ENCODE results near the gene TACC3.

TACC3 gene

GRCh38 chr4:1766106-1767060 is 45.1 kb downstream of the TACC3 start:
- Mint-ChIP-seq H3K27me3 (peaks cover 69% of the 10 kb centered on the region), H3K9me3 (no peaks in the 10 kb centered on the region), H3K27ac (no peak overlapping the region), H3K4me1 (peaks cover 28% of the 10 kb centered on the region), H3K4me3 (no peak overlapping the region), H3K36me3 (no peaks in the 10 kb centered on the region)
- ATAC-seq = no peak

DNA sequence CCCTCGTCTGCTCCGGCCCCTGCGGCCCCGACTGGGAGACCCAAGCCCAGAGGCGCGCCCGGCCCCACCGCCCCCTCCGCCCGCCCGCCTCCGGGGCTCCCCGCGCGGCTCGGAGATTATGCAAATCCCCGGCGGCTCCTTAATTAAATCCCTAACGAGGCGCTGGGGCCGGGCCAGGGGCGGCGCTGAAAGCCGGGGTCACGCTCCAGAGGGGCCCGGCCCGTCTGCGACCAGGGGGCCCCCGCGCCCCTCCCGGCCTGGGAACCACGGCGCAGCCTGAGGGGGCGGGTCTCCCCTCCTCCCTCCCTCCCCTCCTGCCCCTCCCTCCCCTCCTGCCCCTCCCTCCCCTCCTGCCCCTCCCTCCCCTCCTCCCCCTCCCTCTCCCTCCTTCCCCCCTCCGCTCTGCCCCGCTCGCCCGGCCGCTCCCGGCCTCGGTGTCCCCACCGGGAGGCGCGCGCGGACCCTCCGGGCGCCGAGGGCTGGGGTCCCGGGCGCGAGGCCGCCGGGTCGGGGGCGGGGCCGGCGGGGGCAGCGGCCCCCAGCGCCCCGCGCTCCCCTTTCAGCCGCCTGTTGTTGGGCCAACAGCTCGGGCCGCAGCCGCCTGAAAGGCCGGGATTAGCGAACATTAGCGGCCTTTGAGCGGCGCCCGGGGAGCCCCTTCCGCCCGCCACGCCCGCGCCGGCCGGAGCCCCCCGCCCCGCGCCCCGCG is 45.9 kb downstream of the TACC3 start:
- ATAC-seq = peak; percentile 34
- no peak overlapping the region for H3K27ac Mint-ChIP-seq
- H3K27me3 Mint-ChIP-seq = peaks cover 69% of the 10 kb centered on the region
- H3K4me3 Mint-ChIP-seq = no peak overlapping the region
- H3K36me3 Mint-ChIP-seq = no peaks in the 10 kb centered on the region
- peaks cover 33% of the 10 kb centered on the region for H3K4me1 Mint-ChIP-seq
- no peaks in the 10 kb centered on the region for H3K9me3 Mint-ChIP-seq

DNA sequence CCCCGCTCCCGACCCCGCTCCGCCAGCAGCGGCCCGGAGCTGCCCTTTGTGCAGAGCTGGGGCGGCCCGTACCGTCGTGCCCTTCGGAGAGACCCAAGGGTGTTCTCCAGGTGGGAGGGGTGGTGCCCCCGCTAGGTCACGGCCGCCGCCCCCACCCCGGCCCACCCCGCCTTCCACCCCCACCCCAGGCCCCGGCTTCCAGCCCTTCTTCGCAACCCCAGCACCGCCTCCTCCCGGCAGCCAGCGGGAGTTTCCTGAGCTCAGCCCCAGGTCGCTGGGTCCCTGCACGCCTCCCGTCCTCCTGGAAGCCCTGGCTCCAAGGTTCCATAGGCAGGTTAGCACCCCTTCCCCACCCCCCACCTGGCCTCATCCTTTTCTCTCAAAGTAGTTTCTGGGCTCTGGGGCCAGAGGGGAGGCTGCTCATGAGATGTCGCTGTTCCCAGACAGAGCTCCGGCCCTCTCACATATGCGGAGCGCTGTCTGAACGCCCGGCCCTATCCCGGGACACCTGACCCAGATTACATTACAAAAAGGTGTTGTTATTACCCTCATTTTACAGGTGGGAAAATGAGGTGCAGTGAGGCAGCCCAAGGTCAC is 46.5 kb downstream of the TACC3 start:
- peak overlapping the region; percentile 78 for H3K4me3 Mint-ChIP-seq
- no peaks in the 10 kb centered on the region for H3K9me3 Mint-ChIP-seq
- H3K36me3 Mint-ChIP-seq = no peaks in the 10 kb centered on the region
- peak overlapping the region; percentile 20 for H3K27ac Mint-ChIP-seq
- H3K4me1 Mint-ChIP-seq = peaks cover 33% of the 10 kb centered on the region
- peak; percentile 44 for ATAC-seq
- peaks cover 69% of the 10 kb centered on the region for H3K27me3 Mint-ChIP-seq

- Mint-ChIP-seq H3K9me3 (no peaks in the 10 kb centered on the region), H3K27ac (peak overlapping the region; percentile 20), H3K36me3 (no peaks in the 10 kb centered on the region), H3K4me3 (peak overlapping the region; percentile 80), H3K27me3 (peaks cover 72% of the 10 kb centered on the region), H3K4me1 (peaks cover 33% of the 10 kb centered on the region)
- no peak for ATAC-seq
These were observed 47.2 kb downstream of the TACC3 start for GRCh38 chr4:1768367-1769034.

DNA sequence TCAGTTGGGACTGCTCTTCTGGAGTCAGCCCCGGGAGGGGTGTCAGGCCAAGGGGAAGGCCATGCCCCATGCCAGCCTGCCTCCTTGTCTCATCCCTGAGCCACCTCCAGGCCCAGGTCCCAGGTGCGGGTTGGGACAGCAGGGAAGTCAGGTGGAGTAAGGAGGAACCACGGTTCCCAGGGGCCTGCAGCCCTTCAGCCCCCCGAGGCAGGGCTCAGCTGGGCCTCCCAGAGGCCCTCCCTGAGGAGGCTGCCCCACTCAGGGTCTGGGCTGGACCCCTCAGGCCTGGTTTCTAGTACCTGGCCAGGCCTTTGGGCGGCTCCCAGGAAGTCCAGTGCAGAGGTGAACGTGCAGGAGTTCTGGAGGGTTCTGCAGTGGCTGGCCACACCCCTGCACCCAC is 48.4 kb downstream of the TACC3 start:
- Mint-ChIP-seq H3K4me3 (no peak overlapping the region), H3K9me3 (no peaks in the 10 kb centered on the region), H3K27me3 (peaks cover 74% of the 10 kb centered on the region), H3K4me1 (peaks cover 33% of the 10 kb centered on the region), H3K27ac (no peak overlapping the region), H3K36me3 (no peaks in the 10 kb centered on the region)
- no peak for ATAC-seq

DNA sequence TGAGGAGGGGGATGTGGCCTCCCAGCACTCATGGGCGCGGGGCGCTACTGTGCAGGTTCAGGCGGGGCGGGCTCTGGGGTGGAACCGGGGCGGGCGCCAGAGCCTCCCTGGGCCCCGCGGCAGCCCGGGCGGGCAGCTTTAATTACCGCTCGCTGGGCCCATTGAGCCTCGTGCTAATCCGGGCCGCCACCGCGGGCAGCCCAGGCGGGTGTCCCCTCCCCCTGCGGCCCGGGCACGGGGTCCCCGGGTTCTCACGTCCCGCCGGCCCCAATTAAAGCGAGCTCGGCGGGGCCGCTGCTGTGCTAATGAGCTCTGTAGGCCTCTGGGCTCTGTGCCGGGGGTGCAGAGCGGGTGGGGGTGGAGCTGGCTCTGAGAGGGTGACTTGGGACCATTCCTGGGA is 48.9 kb downstream of the TACC3 start:
- H3K4me3 Mint-ChIP-seq = no peak overlapping the region
- H3K27ac Mint-ChIP-seq = no peak overlapping the region
- no peak for ATAC-seq
- no peaks in the 10 kb centered on the region for H3K9me3 Mint-ChIP-seq
- H3K36me3 Mint-ChIP-seq = no peaks in the 10 kb centered on the region
- H3K27me3 Mint-ChIP-seq = peaks cover 70% of the 10 kb centered on the region
- peaks cover 27% of the 10 kb centered on the region for H3K4me1 Mint-ChIP-seq

GRCh38 chr4:1770791-1771231 is 49.5 kb downstream of the TACC3 start:
- Mint-ChIP-seq H3K4me3 (no peak overlapping the region), H3K27ac (no peak overlapping the region), H3K4me1 (peaks cover 22% of the 10 kb centered on the region), H3K27me3 (peaks cover 65% of the 10 kb centered on the region), H3K9me3 (no peaks in the 10 kb centered on the region), H3K36me3 (no peaks in the 10 kb centered on the region)
- ATAC-seq = no peak

- H3K4me3 Mint-ChIP-seq = no peak overlapping the region
- no peaks in the 10 kb centered on the region for H3K36me3 Mint-ChIP-seq
- no peaks in the 10 kb centered on the region for H3K9me3 Mint-ChIP-seq
- H3K4me1 Mint-ChIP-seq = peaks cover 25% of the 10 kb centered on the region
- H3K27me3 Mint-ChIP-seq = peaks cover 62% of the 10 kb centered on the region
- no peak overlapping the region for H3K27ac Mint-ChIP-seq
- no peak for ATAC-seq
These were observed 50.4 kb downstream of the TACC3 start for GRCh38 chr4:1771555-1772305.

GRCh38 chr4:1772853-1773538 is 51.7 kb downstream of the TACC3 start:
- peaks cover 22% of the 10 kb centered on the region for H3K4me1 Mint-ChIP-seq
- H3K4me3 Mint-ChIP-seq = no peak overlapping the region
- no peaks in the 10 kb centered on the region for H3K9me3 Mint-ChIP-seq
- no peak for ATAC-seq
- no peaks in the 10 kb centered on the region for H3K36me3 Mint-ChIP-seq
- peaks cover 61% of the 10 kb centered on the region for H3K27me3 Mint-ChIP-seq
- no peak overlapping the region for H3K27ac Mint-ChIP-seq

DNA sequence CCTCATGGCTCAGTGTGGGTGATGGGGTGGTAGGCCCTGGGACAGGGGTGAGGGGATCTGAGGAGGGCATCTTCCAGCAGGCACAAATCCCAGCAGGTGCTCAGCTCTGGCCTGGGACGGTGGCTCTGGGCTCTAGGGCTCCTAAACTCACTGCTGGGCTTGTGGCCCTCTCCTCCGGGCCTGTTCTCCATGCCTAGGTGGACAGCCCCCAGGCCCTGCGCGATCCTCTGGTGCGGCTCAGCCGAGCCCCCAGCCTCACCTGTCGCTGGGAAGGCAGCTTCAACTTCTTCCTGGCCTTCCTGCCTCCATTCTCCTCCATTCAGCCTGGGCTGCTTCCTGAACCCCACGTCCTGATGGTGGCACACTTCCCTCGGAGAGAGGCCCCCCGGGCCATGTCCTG is 52.4 kb downstream of the TACC3 start:
- Mint-ChIP-seq H3K27me3 (peaks cover 56% of the 10 kb centered on the region), H3K36me3 (no peaks in the 10 kb centered on the region), H3K9me3 (no peaks in the 10 kb centered on the region), H3K27ac (no peak overlapping the region), H3K4me1 (peaks cover 14% of the 10 kb centered on the region), H3K4me3 (no peak overlapping the region)
- no peak for ATAC-seq

DNA sequence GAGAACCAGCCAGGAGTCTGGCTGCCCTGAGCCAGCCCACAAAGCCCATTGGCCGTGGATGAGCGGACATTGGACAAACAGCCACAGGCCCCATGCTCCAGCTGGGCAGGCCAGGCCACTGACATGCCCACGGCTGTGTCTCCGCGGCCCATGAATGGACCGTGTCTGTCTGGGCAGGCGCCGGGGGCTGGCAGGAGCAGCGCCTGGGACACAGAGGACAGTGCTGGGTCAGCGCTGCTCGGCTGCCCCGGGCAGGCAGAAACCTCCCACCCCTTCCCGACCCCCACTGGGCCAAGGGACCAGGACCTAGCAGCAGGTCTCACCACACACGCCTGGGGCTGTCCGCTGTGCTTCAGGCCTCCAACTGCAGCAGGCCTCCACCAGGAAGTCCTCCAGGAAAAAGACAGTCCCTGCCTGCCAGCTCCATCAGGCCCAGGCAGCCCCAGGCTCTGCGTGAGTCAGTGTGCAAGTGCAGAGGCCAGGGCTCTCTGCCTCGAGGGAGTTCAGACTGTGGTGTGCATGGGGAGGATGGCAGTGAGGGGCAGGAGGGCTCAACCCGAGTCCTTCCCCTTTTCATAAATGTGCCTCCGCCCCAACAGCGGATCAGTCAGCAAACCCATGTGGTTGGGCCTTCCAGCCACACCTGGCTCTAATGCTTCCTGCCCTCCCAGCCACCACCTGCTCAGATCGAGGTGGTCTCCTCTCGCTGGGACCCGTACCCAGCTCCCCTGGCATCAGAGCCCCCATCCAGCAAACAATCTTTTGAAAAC is 54.6 kb downstream of the TACC3 start:
- peaks cover 48% of the 10 kb centered on the region for H3K27me3 Mint-ChIP-seq
- H3K4me1 Mint-ChIP-seq = peaks cover 13% of the 10 kb centered on the region
- H3K36me3 Mint-ChIP-seq = no peaks in the 10 kb centered on the region
- H3K27ac Mint-ChIP-seq = no peak overlapping the region
- H3K9me3 Mint-ChIP-seq = no peaks in the 10 kb centered on the region
- ATAC-seq = peak; percentile 64
- H3K4me3 Mint-ChIP-seq = no peak overlapping the region

- no peaks in the 10 kb centered on the region for H3K36me3 Mint-ChIP-seq
- H3K4me1 Mint-ChIP-seq = peaks cover 13% of the 10 kb centered on the region
- H3K27ac Mint-ChIP-seq = no peak overlapping the region
- no peaks in the 10 kb centered on the region for H3K9me3 Mint-ChIP-seq
- no peak for ATAC-seq
- peaks cover 41% of the 10 kb centered on the region for H3K27me3 Mint-ChIP-seq
- H3K4me3 Mint-ChIP-seq = no peak overlapping the region
These were observed 55.3 kb downstream of the TACC3 start for GRCh38 chr4:1776521-1777161.

Measured in stimulated activated memory B cell treated with anti-CD40 and anti-IgM and Interleukin-4, amounts not matched to agents 10 μg/mL and 1 μg/mL and 100 μg/mL, for 72 hours (primary cell).